Measurements from ENCODE around the gene SHLD1.
"Not testable (repeated sequence)": the region's sequence is repeated elsewhere in the genome, so short reads cannot be mapped to it uniquely, and the experiment has no call there.

SHLD1 gene

DNA sequence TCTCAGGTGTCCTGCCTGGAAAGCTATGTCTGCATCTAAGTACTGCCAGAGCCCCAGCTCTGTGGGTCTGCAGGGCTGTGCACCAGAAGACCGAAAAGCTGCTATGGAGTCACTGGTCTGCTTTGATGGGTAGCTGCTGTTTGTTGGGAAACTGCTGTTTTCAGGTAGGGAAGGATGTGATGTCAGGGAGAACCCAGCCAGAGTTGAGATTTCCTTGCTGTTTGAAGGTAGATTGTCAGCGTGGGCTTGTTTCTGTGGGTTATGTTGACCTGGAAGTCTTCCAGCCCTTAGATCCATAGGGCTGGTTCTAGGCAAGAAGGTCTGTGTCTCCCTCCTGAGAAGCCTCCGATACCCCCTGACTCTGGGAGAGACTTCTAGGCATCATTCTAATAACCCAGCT, 12.2 kb upstream of the SHLD1 start:
- Histone ChIP-seq H3K9ac (ENCODE audit: low read depth, low read length) (no peak overlapping the region), H3K4me3 (ENCODE audit: low read length) (no peak overlapping the region), H3K27ac (ENCODE audit: low read depth, low read length) (no peak overlapping the region), H3K36me3 (ENCODE audit: insufficient read depth, low read length) (no peaks in the 10 kb centered on the region), H3K27me3 (ENCODE audit: insufficient read depth, low read length) (no peaks in the 10 kb centered on the region), H3K4me1 (ENCODE audit: insufficient read depth, low read length) (no peaks in the 10 kb centered on the region), H3K9me3 (ENCODE audit: insufficient read depth, low read depth, low read length) (no peaks in the 10 kb centered on the region)
- WGBS, result 97% methylated on average over 3 of the region's 3 CpGs

GRCh38 chr20:5740643-5741042, 9.6 kb upstream of the SHLD1 start:
- H3K9me3 ChIP-seq (ENCODE audit: insufficient read depth, low read depth, low read length); H3K9ac ChIP-seq (ENCODE audit: low read depth, low read length); H3K4me1 ChIP-seq (ENCODE audit: insufficient read depth, low read length); H3K36me3 ChIP-seq (ENCODE audit: insufficient read depth, low read length); H3K27ac ChIP-seq (ENCODE audit: low read depth, low read length); H3K4me3 ChIP-seq (ENCODE audit: low read length); H3K27me3 ChIP-seq (ENCODE audit: insufficient read depth, low read length): not testable (repeated sequence)
- WGBS, result 93% methylated on average over 5 of the region's 5 CpGs

DNA sequence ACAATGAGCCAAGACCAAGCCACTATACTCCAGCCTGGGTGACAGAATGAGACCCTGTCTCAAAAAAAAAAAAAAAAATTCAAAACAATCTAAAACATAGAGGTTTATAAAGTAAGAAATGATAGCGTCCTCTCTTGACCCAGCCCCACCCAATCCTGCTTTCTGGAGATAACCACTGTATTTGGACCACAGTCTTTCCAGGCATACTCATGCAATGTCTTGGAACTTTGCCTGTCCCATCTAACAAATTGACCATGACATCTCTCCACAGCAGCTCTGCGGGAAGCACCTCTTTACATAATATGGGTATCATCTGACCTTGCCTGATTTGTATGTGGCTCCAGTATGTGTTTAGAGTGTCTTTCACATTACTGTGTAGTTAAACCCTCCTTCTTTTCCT, 9.1 kb upstream of the SHLD1 start:
- Histone ChIP-seq H3K27ac (ENCODE audit: low read depth, low read length) (no peak overlapping the region), H3K9me3 (ENCODE audit: insufficient read depth, low read depth, low read length) (no peaks in the 10 kb centered on the region), H3K4me1 (ENCODE audit: insufficient read depth, low read length) (no peaks in the 10 kb centered on the region), H3K4me3 (ENCODE audit: low read length) (no peak overlapping the region), H3K36me3 (ENCODE audit: insufficient read depth, low read length) (no peaks in the 10 kb centered on the region), H3K27me3 (ENCODE audit: insufficient read depth, low read length) (no peaks in the 10 kb centered on the region), H3K9ac (ENCODE audit: low read depth, low read length) (no peak overlapping the region)
- 97% methylated on average over 2 of the region's 2 CpGs for WGBS

GRCh38 chr20:5742041-5742440, 8.2 kb upstream of the SHLD1 start:
- 88% methylated on average over 2 of the region's 2 CpGs for WGBS
- H3K27ac ChIP-seq (ENCODE audit: low read depth, low read length), result no peak overlapping the region

DNA sequence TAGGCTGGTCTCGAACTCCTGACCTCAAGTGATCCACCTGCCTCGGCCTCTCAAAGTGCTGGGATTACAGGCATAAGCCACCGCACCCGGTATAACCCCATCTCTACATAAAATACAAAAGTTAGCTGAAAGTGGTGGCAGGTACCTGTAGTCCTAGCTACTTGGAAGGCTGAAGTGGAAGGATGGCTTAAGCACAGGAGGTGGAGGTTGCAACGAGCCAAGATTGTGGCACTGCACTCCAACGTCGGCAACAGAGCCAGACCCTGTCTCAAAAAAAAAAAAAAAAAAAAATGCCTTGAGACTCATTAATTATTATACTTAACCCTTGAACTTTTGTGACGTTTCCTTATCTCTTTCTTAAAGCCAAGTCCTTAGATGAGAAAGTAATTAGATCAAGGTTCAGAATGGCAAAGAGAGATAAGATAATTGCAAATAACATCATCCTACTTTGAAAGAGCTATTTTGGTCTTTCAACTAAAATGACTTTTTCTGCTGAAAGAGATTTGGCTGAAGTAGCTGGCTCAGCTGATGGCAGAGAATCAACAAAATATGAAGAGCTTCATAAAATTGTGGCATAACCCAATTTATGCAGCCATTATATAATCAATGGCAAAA, 4.7 kb upstream of the SHLD1 start:
- no peak overlapping the region for H3K9ac ChIP-seq (ENCODE audit: low read depth, low read length)
- H3K27ac ChIP-seq (ENCODE audit: low read depth, low read length), result no peak overlapping the region
- H3K27me3 ChIP-seq (ENCODE audit: insufficient read depth, low read length), result no peaks in the 10 kb centered on the region
- no peaks in the 10 kb centered on the region for H3K36me3 ChIP-seq (ENCODE audit: insufficient read depth, low read length)
- 92% methylated on average over 5 of the region's 8 CpGs for WGBS
- no peaks in the 10 kb centered on the region for H3K9me3 ChIP-seq (ENCODE audit: insufficient read depth, low read depth, low read length)
- no peaks in the 10 kb centered on the region for H3K4me1 ChIP-seq (ENCODE audit: insufficient read depth, low read length)
- no peak overlapping the region for H3K4me3 ChIP-seq (ENCODE audit: low read length)

More at GRCh38 chr20:5742041-5742440, 8.2 kb upstream of the SHLD1 start:
- H3K27me3 ChIP-seq (ENCODE audit: insufficient read depth, low read length), result no peaks in the 10 kb centered on the region
- H3K36me3 ChIP-seq (ENCODE audit: insufficient read depth, low read length), result no peaks in the 10 kb centered on the region
- no peak overlapping the region for H3K4me3 ChIP-seq (ENCODE audit: low read length)
- no peak overlapping the region for H3K9ac ChIP-seq (ENCODE audit: low read depth, low read length)
- H3K4me1 ChIP-seq (ENCODE audit: insufficient read depth, low read length), result no peaks in the 10 kb centered on the region
- no peaks in the 10 kb centered on the region for H3K9me3 ChIP-seq (ENCODE audit: insufficient read depth, low read depth, low read length)

DNA sequence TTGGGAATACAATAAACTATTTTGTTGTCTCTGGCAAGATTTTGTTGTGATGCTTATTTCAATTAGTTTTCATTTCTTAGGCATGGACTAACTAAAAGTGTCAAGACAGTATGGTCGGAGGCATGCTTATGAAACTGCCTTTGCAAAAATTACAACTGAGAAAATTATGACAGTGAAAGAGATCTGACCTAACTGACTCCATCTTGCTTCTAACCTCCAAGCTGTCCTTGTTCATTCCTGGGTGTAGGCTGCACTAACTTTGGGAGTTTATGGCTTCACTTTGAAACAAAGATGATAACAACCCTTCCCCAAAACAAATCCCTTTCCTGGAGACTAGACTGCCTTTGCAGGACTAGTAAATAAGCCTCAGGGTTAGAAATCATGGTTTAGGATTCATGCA, 4.1 kb upstream of the SHLD1 start:
- Histone ChIP-seq H3K27ac (ENCODE audit: low read depth, low read length) (no peak overlapping the region), H3K4me1 (ENCODE audit: insufficient read depth, low read length) (no peaks in the 10 kb centered on the region), H3K4me3 (ENCODE audit: low read length) (no peak overlapping the region), H3K9me3 (ENCODE audit: insufficient read depth, low read depth, low read length) (no peaks in the 10 kb centered on the region), H3K9ac (ENCODE audit: low read depth, low read length) (no peak overlapping the region), H3K27me3 (ENCODE audit: insufficient read depth, low read length) (no peaks in the 10 kb centered on the region), H3K36me3 (ENCODE audit: insufficient read depth, low read length) (no peaks in the 10 kb centered on the region)
- 100% methylated on average over 1 of the region's 1 CpG for WGBS

GRCh38 chr20:5748246-5748645, 2.0 kb upstream of the SHLD1 start:
- no peaks in the 10 kb centered on the region for H3K27me3 ChIP-seq (ENCODE audit: insufficient read depth, low read length)
- no peak overlapping the region for H3K9ac ChIP-seq (ENCODE audit: low read depth, low read length)
- H3K36me3 ChIP-seq (ENCODE audit: insufficient read depth, low read length), result no peaks in the 10 kb centered on the region
- no peak overlapping the region for H3K4me3 ChIP-seq (ENCODE audit: low read length)
- no peaks in the 10 kb centered on the region for H3K9me3 ChIP-seq (ENCODE audit: insufficient read depth, low read depth, low read length)
- 0 out of 2 replicates have a peak, but pooled peaks cover under 1% of the 10 kb centered on the region for H3K4me1 ChIP-seq (ENCODE audit: insufficient read depth, low read length)
- 93% methylated on average over 6 of the region's 6 CpGs for WGBS
- H3K27ac ChIP-seq (ENCODE audit: low read depth, low read length), result no peak overlapping the region

DNA sequence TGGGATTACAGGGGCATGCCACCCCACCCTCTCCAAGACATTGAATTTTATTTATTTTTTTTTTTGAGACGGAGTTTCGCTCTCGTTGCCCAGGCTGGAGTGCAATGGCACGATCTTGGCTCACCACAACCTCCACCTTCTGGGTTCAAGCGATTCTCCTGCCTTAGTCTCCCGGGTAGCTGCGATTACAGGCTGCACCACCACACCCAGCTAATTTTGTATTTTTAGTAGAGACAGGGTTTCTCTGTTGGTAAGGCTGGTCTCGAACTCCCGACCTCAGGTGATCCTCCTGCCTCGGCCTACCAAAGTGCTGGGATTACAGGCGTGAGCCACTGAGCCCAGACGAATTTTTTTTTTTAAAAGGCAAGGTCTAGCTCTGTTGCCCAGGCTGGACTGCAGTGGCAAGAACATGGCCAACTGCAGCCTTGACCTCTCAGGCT, 669 bp upstream of the SHLD1 start:
- H3K9ac ChIP-seq (ENCODE audit: low read depth, low read length), result 0 out of 2 replicates have a peak overlapping the region, but pooled peaks have one; percentile 91
- WGBS, result 97% methylated on average over 10 of the region's 12 CpGs
- H3K27ac ChIP-seq (ENCODE audit: low read depth, low read length); H3K27me3 ChIP-seq (ENCODE audit: insufficient read depth, low read length); H3K9me3 ChIP-seq (ENCODE audit: insufficient read depth, low read depth, low read length); H3K4me3 ChIP-seq (ENCODE audit: low read length); H3K4me1 ChIP-seq (ENCODE audit: insufficient read depth, low read length); H3K36me3 ChIP-seq (ENCODE audit: insufficient read depth, low read length): not testable (repeated sequence)

GRCh38 chr20:5751856-5752255, 1.7 kb downstream of the SHLD1 start:
- no peaks in the 10 kb centered on the region for H3K9me3 ChIP-seq (ENCODE audit: insufficient read depth, low read depth, low read length)
- H3K27ac ChIP-seq (ENCODE audit: low read depth, low read length), result no peak overlapping the region
- H3K27me3 ChIP-seq (ENCODE audit: insufficient read depth, low read length), result no peaks in the 10 kb centered on the region
- 0 out of 2 replicates have a peak, but pooled peaks cover 6% of the 10 kb centered on the region for H3K4me1 ChIP-seq (ENCODE audit: insufficient read depth, low read length)
- no peak overlapping the region for H3K9ac ChIP-seq (ENCODE audit: low read depth, low read length)
- no peaks in the 10 kb centered on the region for H3K36me3 ChIP-seq (ENCODE audit: insufficient read depth, low read length)
- no peak overlapping the region for H3K4me3 ChIP-seq (ENCODE audit: low read length)
- 90% methylated on average over 4 of the region's 4 CpGs for WGBS

DNA sequence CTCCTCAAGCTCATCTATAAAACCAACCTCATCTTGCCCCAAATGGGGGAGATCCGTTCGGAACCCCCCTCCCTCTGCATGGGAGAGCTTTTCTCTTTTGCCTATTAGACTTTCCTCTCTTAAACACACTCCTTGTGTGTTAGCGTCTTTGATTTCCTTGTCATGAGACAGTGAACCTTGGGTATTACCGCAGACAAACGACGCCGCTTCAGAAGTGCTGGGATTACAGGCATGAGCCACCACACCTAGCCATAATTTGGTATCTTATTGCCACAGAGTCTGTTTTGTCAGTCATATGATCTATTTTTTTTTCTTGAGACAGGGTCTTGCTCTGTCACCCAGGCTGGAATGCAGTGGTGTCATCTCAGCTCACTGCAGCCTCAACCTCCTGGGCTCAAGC, 3.6 kb downstream of the SHLD1 start:
- no peak overlapping the region for H3K4me3 ChIP-seq (ENCODE audit: low read length)
- 0 out of 2 replicates have a peak, but pooled peaks cover 6% of the 10 kb centered on the region for H3K4me1 ChIP-seq (ENCODE audit: insufficient read depth, low read length)
- no peak overlapping the region for H3K9ac ChIP-seq (ENCODE audit: low read depth, low read length)
- 98% methylated on average over 7 of the region's 7 CpGs for WGBS
- no peaks in the 10 kb centered on the region for H3K36me3 ChIP-seq (ENCODE audit: insufficient read depth, low read length)
- no peaks in the 10 kb centered on the region for H3K27me3 ChIP-seq (ENCODE audit: insufficient read depth, low read length)
- H3K9me3 ChIP-seq (ENCODE audit: insufficient read depth, low read depth, low read length), result no peaks in the 10 kb centered on the region
- no peak overlapping the region for H3K27ac ChIP-seq (ENCODE audit: low read depth, low read length)

DNA sequence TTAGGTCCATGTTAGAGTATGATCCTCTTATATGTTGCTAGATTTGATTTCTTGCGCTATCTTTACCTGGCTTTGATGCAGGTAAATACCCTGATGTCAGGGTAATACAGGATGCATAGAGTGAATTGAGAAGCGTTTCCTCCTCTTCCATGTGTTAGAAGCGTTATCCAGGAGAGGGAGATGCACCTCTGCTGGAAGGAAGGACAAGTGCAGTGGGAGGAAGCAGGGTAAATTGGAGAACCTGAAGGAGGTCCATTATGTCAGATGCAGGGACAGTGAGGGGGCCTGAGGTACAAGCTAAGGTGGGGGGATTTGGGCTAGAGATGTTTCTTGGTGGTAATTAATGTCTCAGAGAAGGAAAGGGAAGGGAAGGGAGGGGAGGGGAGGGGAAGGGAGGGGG, 7.7 kb downstream of the SHLD1 start:
- H3K4me1 ChIP-seq (ENCODE audit: insufficient read depth, low read length), result 0 out of 2 replicates have a peak, but pooled peaks cover 6% of the 10 kb centered on the region
- H3K9me3 ChIP-seq (ENCODE audit: insufficient read depth, low read depth, low read length), result no peaks in the 10 kb centered on the region
- H3K4me3 ChIP-seq (ENCODE audit: low read length), result no peak overlapping the region
- no peaks in the 10 kb centered on the region for H3K27me3 ChIP-seq (ENCODE audit: insufficient read depth, low read length)
- H3K9ac ChIP-seq (ENCODE audit: low read depth, low read length), result no peak overlapping the region
- no peaks in the 10 kb centered on the region for H3K36me3 ChIP-seq (ENCODE audit: insufficient read depth, low read length)
- H3K27ac ChIP-seq (ENCODE audit: low read depth, low read length), result no peak overlapping the region
- WGBS, result 82% methylated on average over 3 of the region's 3 CpGs

Measured in HUES64 (cell line).